Stimulated activated naive CD8-positive, alpha-beta T cell treated with anti-CD3 and anti-CD28 coated beads, Interleukin-15, Interleukin-2, amounts not matched to agents 100 ng/mL and 50 ng/mL, for 24 hours (primary cell): ENCODE data around the gene LATS2.

Experiments
- H3K27ac Mint-ChIP-seq: one replicate; pipeline ENCODE4 v1.8.0; 2021; ENCODE audit warnings: mild to moderate bottlenecking, mixed read lengths
- H3K27me3 Mint-ChIP-seq: one replicate; pipeline ENCODE4 v1.8.0; 2021; ENCODE audit warnings: mixed read lengths
- H3K36me3 Mint-ChIP-seq: one replicate; pipeline ENCODE4 v1.8.0; 2021; ENCODE audit warnings: low read depth, mixed read lengths
- H3K4me1 Mint-ChIP-seq: one replicate; pipeline ENCODE4 v1.8.0; 2021; ENCODE audit warnings: low read depth, mixed read lengths
- H3K4me3 Mint-ChIP-seq: one replicate; pipeline ENCODE4 v1.8.0; 2021; ENCODE audit warnings: mild to moderate bottlenecking, mixed read lengths
- H3K9me3 Mint-ChIP-seq: one replicate; pipeline ENCODE4 v1.8.0; 2021; ENCODE audit warnings: mixed read lengths

Gene LATS2

DNA sequence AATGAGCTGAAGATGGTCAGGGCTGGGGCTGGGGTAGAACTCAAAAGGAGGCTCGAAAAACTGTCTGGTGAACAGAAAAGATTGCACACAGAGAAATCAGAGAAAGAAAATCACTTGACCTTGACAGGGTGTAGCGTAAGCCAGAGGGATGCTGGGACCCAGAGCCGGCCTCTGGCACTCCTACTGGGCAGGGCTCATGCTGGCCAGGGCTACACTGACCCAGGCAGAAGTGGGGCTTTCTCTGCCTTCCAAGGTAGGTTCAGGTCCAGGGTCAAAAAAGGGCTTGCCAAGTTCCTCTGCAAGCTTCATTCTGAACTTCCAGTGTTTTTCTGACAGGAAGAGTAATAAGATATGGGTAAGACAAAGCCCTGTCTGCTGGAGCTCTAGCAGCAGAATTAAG lies 56.2 kb downstream of the LATS2 start:
- H3K27me3 Mint-ChIP-seq = no peaks in the 10 kb centered on the region

DNA sequence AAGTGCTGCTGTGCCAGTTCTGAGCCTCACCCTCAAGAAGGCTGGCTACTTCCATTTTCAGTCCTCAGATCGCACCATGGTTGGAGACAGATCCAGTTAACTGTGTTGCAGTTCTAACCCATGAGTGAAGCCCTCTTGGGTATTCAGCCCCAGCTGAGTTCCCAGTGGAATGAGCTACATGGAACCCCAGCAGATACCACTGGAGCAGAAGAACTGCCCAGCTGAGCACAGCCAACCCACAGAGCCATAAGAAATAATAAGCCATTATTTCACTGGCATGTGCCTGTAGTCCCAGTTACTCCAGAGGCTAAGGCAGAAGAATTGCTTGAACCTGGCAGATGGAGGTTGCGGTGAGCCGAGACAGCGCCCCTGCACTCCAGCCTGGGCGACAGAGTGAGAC lies 59.9 kb downstream of the LATS2 start:
- Mint-ChIP-seq H3K27ac (no peak overlapping the region), H3K27me3 (no peaks in the 10 kb centered on the region), H3K4me1 (no peaks in the 10 kb centered on the region), H3K36me3 (no peaks in the 10 kb centered on the region), H3K9me3 (peaks cover 3% of the 10 kb centered on the region), H3K4me3 (no peak overlapping the region)

More for the DNA sequence above, 56.2 kb downstream of the LATS2 start:
- peaks cover 3% of the 10 kb centered on the region for H3K9me3 Mint-ChIP-seq
- peaks cover under 1% of the 10 kb centered on the region for H3K4me1 Mint-ChIP-seq
- no peak overlapping the region for H3K27ac Mint-ChIP-seq
- H3K36me3 Mint-ChIP-seq = no peaks in the 10 kb centered on the region
- H3K4me3 Mint-ChIP-seq = no peak overlapping the region

DNA sequence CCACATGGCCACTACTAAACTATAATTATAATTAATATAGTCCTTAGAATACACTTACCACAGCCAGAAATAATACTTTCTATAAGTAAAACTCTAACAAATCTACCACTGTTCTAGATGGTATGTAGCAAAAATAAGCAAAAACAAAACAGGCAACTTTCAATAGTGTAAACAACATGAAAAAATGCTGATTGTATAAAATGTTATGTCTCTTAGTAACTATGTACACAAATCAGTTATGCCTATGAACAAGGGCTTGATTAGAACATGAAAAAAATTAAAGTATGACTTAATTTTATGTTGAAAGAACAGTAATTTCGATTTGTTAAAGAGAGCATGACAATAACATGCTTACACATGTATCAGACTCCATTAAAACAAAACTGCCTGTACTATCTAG lies 60.7 kb downstream of the LATS2 start:
- Mint-ChIP-seq H3K9me3 (peaks cover 3% of the 10 kb centered on the region), H3K27ac (no peak overlapping the region), H3K4me3 (no peak overlapping the region), H3K4me1 (no peaks in the 10 kb centered on the region), H3K36me3 (no peaks in the 10 kb centered on the region), H3K27me3 (no peaks in the 10 kb centered on the region)

- Mint-ChIP-seq H3K4me1 (no peaks in the 10 kb centered on the region), H3K9me3 (peaks cover 3% of the 10 kb centered on the region), H3K27me3 (no peaks in the 10 kb centered on the region), H3K4me3 (no peak overlapping the region), H3K27ac (no peak overlapping the region), H3K36me3 (no peaks in the 10 kb centered on the region)
Observed at GRCh38 chr13:20998649-20999415, 62.6 kb downstream of the LATS2 start.

- no peaks in the 10 kb centered on the region for H3K36me3 Mint-ChIP-seq
- H3K4me1 Mint-ChIP-seq = no peaks in the 10 kb centered on the region
- H3K27me3 Mint-ChIP-seq = no peaks in the 10 kb centered on the region
- H3K27ac Mint-ChIP-seq = no peak overlapping the region
- no peak overlapping the region for H3K4me3 Mint-ChIP-seq
- peaks cover 3% of the 10 kb centered on the region for H3K9me3 Mint-ChIP-seq
Observed at GRCh38 chr13:20997301-20998161, 63.9 kb downstream of the LATS2 start.

- H3K27ac Mint-ChIP-seq = no peak overlapping the region
- no peaks in the 10 kb centered on the region for H3K9me3 Mint-ChIP-seq
- no peak overlapping the region for H3K4me3 Mint-ChIP-seq
- no peaks in the 10 kb centered on the region for H3K27me3 Mint-ChIP-seq
- H3K36me3 Mint-ChIP-seq = no peaks in the 10 kb centered on the region
- no peaks in the 10 kb centered on the region for H3K4me1 Mint-ChIP-seq
Observed at GRCh38 chr13:20995245-20995838, 66.0 kb downstream of the LATS2 start.

DNA sequence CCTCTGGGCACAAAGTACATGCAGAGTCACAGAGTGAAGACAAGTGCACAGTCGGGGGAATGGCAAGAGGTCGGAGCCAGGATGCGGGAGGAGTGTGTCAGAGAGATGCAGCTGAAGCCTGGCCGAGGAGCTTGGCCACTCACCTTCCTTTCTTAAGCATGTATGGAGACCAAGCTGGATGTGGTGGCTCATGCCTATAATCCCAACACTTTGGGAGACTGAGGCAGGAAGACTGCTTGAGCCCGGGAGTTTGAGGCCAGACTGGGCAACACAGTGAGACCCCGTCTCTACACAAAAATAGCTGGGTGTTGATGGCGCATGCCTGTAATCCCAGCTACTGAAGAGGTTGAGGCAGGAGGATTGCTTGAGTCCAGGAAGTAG lies 67.0 kb downstream of the LATS2 start:
- H3K4me3 Mint-ChIP-seq = no peak overlapping the region
- no peaks in the 10 kb centered on the region for H3K27me3 Mint-ChIP-seq
- H3K27ac Mint-ChIP-seq = no peak overlapping the region
- no peaks in the 10 kb centered on the region for H3K4me1 Mint-ChIP-seq
- H3K36me3 Mint-ChIP-seq = no peaks in the 10 kb centered on the region
- no peaks in the 10 kb centered on the region for H3K9me3 Mint-ChIP-seq

GRCh38 chr13:20993661-20994440 lies 67.5 kb downstream of the LATS2 start:
- Mint-ChIP-seq H3K27ac (no peak overlapping the region), H3K27me3 (no peaks in the 10 kb centered on the region), H3K4me1 (no peaks in the 10 kb centered on the region), H3K4me3 (no peak overlapping the region), H3K36me3 (no peaks in the 10 kb centered on the region), H3K9me3 (no peaks in the 10 kb centered on the region)

- Mint-ChIP-seq H3K27ac (no peak overlapping the region), H3K4me1 (no peaks in the 10 kb centered on the region), H3K36me3 (no peaks in the 10 kb centered on the region), H3K9me3 (no peaks in the 10 kb centered on the region), H3K4me3 (no peak overlapping the region), H3K27me3 (no peaks in the 10 kb centered on the region)
Observed at GRCh38 chr13:20993211-20993610, 68.2 kb downstream of the LATS2 start.

DNA sequence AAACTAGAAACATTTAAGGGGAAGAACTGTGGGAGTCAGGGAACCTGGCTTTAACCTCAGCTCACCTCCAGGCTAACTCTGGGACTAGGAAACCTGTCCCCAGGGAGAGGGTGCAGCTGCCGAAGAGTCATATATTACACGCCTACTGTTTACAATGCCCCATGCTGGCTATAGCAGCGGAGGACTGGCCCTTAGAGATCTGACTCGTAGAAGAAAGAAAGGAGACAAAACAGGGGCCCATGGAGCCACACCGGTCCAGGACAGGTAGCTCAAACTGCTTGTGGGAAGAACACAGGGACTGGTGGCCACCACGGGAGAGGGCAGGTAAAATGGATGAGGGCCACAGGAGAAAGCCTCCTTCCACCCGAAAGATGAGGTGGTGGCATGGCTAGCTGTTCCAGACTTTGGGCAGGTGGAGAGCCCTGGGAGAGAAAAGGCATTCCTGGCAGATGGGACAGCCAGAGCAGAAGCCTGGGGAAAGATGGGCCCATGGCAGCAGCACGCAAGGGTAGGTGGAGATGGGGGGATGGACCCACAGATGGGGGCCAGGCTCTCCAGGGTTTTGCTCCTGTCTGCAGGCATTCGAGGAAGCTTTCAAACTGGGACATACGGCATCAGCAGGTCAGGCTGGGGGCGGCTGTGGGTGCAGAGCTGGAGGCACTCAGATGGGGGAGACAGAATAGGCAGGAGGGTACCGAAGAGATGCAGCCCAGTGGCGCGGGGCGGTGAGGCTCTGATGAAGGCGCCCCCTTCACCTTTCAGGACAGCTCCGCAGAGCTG lies 69.5 kb downstream of the LATS2 start:
- no peaks in the 10 kb centered on the region for H3K27me3 Mint-ChIP-seq
- no peak overlapping the region for H3K4me3 Mint-ChIP-seq
- no peak overlapping the region for H3K27ac Mint-ChIP-seq
- H3K9me3 Mint-ChIP-seq = no peaks in the 10 kb centered on the region
- no peaks in the 10 kb centered on the region for H3K4me1 Mint-ChIP-seq
- H3K36me3 Mint-ChIP-seq = peaks cover 3% of the 10 kb centered on the region

GRCh38 chr13:20990910-20991525 lies 70.4 kb downstream of the LATS2 start:
- Mint-ChIP-seq H3K9me3 (no peaks in the 10 kb centered on the region), H3K36me3 (peaks cover 3% of the 10 kb centered on the region), H3K4me1 (no peaks in the 10 kb centered on the region), H3K27ac (no peak overlapping the region), H3K27me3 (no peaks in the 10 kb centered on the region), H3K4me3 (no peak overlapping the region)

GRCh38 chr13:20989656-20990321 lies 71.6 kb downstream of the LATS2 start:
- H3K27me3 Mint-ChIP-seq = no peaks in the 10 kb centered on the region
- no peaks in the 10 kb centered on the region for H3K4me1 Mint-ChIP-seq
- H3K4me3 Mint-ChIP-seq = no peak overlapping the region
- no peak overlapping the region for H3K27ac Mint-ChIP-seq
- H3K36me3 Mint-ChIP-seq = peaks cover 3% of the 10 kb centered on the region
- no peaks in the 10 kb centered on the region for H3K9me3 Mint-ChIP-seq

DNA sequence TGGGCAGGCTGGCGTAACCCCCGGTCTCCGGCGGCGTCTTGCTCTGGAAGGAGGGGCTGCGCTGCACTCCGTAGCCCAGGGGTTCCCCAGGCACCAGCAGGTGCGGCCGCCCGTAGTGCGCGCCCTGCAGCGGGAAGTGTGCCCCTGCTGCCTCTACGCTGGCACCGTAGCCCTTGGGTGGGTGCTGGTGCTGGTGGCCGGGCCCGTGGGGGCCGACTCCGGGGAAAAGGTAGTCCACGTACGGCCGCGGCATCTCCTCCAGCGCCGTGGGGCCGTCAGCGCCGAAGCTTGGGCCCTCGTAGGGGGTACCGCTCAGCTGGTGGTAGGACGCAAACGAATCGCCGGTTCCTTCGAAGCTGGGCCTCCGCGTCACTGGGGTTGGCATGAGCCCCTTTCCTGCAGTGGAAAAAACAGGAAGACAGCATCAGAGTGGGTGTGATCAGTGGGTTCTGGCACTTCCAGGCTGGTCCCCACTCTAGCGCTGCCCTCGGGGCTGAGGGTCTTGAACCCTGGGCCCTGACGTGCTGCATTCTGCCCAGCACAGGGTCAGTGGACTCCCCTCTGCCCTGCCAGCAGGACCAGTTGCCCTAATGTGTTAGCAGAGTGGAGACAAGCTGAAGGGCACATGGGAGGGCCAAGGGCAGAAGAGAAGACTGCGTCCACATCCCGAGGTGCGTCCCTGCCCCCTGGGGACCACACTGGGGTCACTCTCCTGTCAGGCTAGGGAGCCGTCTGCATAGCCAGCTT lies 72.3 kb downstream of the LATS2 start:
- Mint-ChIP-seq H3K36me3 (peaks cover 3% of the 10 kb centered on the region), H3K4me3 (no peak overlapping the region), H3K27me3 (no peaks in the 10 kb centered on the region), H3K27ac (no peak overlapping the region), H3K4me1 (no peaks in the 10 kb centered on the region), H3K9me3 (no peaks in the 10 kb centered on the region)
